Progenitor cell of endocrine pancreas (in vitro differentiated cells): Measurements from ENCODE around the gene ITLN2. TPM values are rescaled to one million over a fixed set of nuclear protein-coding genes. Genes with fewer than 3 reads are reported as not detected.
"Not testable (repeated sequence)": the region's sequence is repeated elsewhere in the genome, so short reads cannot be mapped to it uniquely, and the experiment has no call there.

Experiments used
- DNase-seq: peaks from one replicate; pipeline ENCODE4 v3.0.0; 2021; ENCODE audit warnings: low spot score; ENCODE audit not compliant: unreplicated experiment
- H3K27ac Mint-ChIP-seq: 2 replicates; pipeline ENCODE4 v1.8.0; 2021; ENCODE audit warnings: mild to moderate bottlenecking, moderate library complexity, mixed read lengths
- H3K27me3 Mint-ChIP-seq: 2 replicates; pipeline ENCODE4 v1.8.0; 2021; ENCODE audit warnings: mixed read lengths
- H3K36me3 Mint-ChIP-seq: 2 replicates; pipeline ENCODE4 v1.8.0; 2022; ENCODE audit warnings: mixed read lengths; ENCODE audit not compliant: insufficient read depth
- H3K4me1 Mint-ChIP-seq: 2 replicates; pipeline ENCODE4 v1.8.0; 2021; ENCODE audit warnings: low read depth, mixed read lengths
- H3K4me3 Mint-ChIP-seq: 2 replicates; pipeline ENCODE4 v1.8.0; 2021; ENCODE audit warnings: low read depth, mild to moderate bottlenecking, moderate library complexity, mixed read lengths
- H3K9me3 Mint-ChIP-seq: 2 replicates; pipeline ENCODE4 v1.8.0; 2021; ENCODE audit warnings: low read depth, mixed read lengths
- CTCF ChIP-seq: fragments of 200-600 bp; sonication (generic); IDR thresholded peaks from one replicate; pipeline ENCODE4 v1.5.0; 2021; ENCODE audit warnings: antibody characterized with exemption, mild to moderate bottlenecking; ENCODE audit not compliant: unreplicated experiment
- total RNA-seq: library from RNA; stranded (reverse); gene quantifications from 2 replicates; pipeline ENCODE4 v1.2.1, GENCODE V29; 2021

ITLN2 gene
- total RNA-seq, 1 donor from 2014 or later: 1.2 TPM

GRCh38 chr1:160996178-160996577, 41.6 kb upstream of the ITLN2 start:
- H3K4me3 Mint-ChIP-seq: no peak overlapping the region
- H3K9me3 Mint-ChIP-seq: no peaks in the 10 kb centered on the region
- no peak for DNase-seq
- no peak for TF ChIP-seq CTCF
- peaks cover 3% of the 10 kb centered on the region for H3K4me1 Mint-ChIP-seq
- no peaks in the 10 kb centered on the region for H3K27me3 Mint-ChIP-seq
- H3K36me3 Mint-ChIP-seq: peaks cover 18% of the 10 kb centered on the region
- peak overlapping the region; percentile 93 for H3K27ac Mint-ChIP-seq

GRCh38 chr1:160993544-160994193, 39.1 kb upstream of the ITLN2 start:
- no peak overlapping the region for H3K4me3 Mint-ChIP-seq
- no peak for TF ChIP-seq CTCF
- H3K4me1 Mint-ChIP-seq: peaks cover 3% of the 10 kb centered on the region
- no peak overlapping the region for H3K27ac Mint-ChIP-seq
- peaks cover 13% of the 10 kb centered on the region for H3K36me3 Mint-ChIP-seq
- DNase-seq: no peak
- H3K9me3 Mint-ChIP-seq: no peaks in the 10 kb centered on the region
- no peaks in the 10 kb centered on the region for H3K27me3 Mint-ChIP-seq

- not testable (repeated sequence) for H3K27me3 Mint-ChIP-seq, H3K4me1 Mint-ChIP-seq, H3K9me3 Mint-ChIP-seq, H3K27ac Mint-ChIP-seq, H3K4me3 Mint-ChIP-seq, DNase-seq
- H3K36me3 Mint-ChIP-seq: peaks cover 11% of the 10 kb centered on the region
These were observed 37.4 kb upstream of the ITLN2 start for GRCh38 chr1:160992036-160992435.

GRCh38 chr1:160987359-160988050, 32.9 kb upstream of the ITLN2 start:
- Mint-ChIP-seq H3K9me3 (peaks cover 5% of the 10 kb centered on the region), H3K36me3 (peaks cover 7% of the 10 kb centered on the region), H3K4me1 (no peaks in the 10 kb centered on the region), H3K4me3 (no peak overlapping the region), H3K27ac (no peak overlapping the region), H3K27me3 (peaks cover 6% of the 10 kb centered on the region)
- TF ChIP-seq CTCF: no peak
- no peak for DNase-seq

GRCh38 chr1:160985723-160986122, 31.1 kb upstream of the ITLN2 start:
- Mint-ChIP-seq H3K27me3 (peaks cover 24% of the 10 kb centered on the region), H3K4me1 (peaks cover 9% of the 10 kb centered on the region), H3K27ac (no peak overlapping the region), H3K9me3 (peaks cover 9% of the 10 kb centered on the region), H3K4me3 (no peak overlapping the region), H3K36me3 (peaks cover 10% of the 10 kb centered on the region)
- no peak for DNase-seq
- no peak for TF ChIP-seq CTCF
